CD14-positive monocyte (primary cell): ENCODE measurements around the gene PYGB. TPM values are rescaled to one million over a fixed set of nuclear protein-coding genes. Genes with fewer than 3 reads are reported as not detected.

Experiments used
- DNase-seq, 3 donors: peaks; one replicate each; pipeline ENCODE4 v3.0.0-alpha.2; 2011 to 2022
- H2AFZ ChIP-seq: 2 replicates; pipeline ENCODE4 v1.6.0; 2012; ENCODE audit warnings: mild to moderate bottlenecking, low read depth, low read length, inconsistent platforms; ENCODE audit not compliant: insufficient read depth, poor library complexity, severe bottlenecking
- H3K27ac ChIP-seq, 2 donors: 1 replicate in 1 of 2; 2 replicates in 1 of 2; pipeline ENCODE4 v1.5.1; 2012 to 2013; ENCODE audit warnings: low read length in 2 of 2, control low read depth in 1 of 2, inconsistent platforms in 1 of 2, low read depth in 1 of 2, mild to moderate bottlenecking in 1 of 2
- H3K27me3 ChIP-seq, 2 donors: one replicate each; pipeline versions ENCODE4 v1.6.0 to v1.6.1; 2011 to 2013; ENCODE audit warnings: low read length in 2 of 2; ENCODE audit not compliant: control insufficient read depth in 2 of 2, insufficient read depth in 2 of 2
- H3K36me3 ChIP-seq, 2 donors: replicated peaks in 1 of 2; 1 replicate in 1 of 2; 2 replicates in 1 of 2; pipeline versions ENCODE4 v1.5.1 to v1.6.1; 2012 to 2013; ENCODE audit warnings: low read length in 2 of 2, control low read depth in 1 of 2, inconsistent platforms in 1 of 2, mild to moderate bottlenecking in 1 of 2; ENCODE audit not compliant: insufficient read depth in 2 of 2, control insufficient read depth in 1 of 2
- H3K4me1 ChIP-seq, 2 donors: 1 replicate in 1 of 2; 2 replicates in 1 of 2; pipeline versions ENCODE4 v1.5.1 to v1.6.1; 2012 to 2013; ENCODE audit warnings: low read length in 2 of 2, control low read depth in 1 of 2, inconsistent platforms in 1 of 2, mild to moderate bottlenecking in 1 of 2, moderate library complexity in 1 of 2; ENCODE audit not compliant: insufficient read depth in 2 of 2, control insufficient read depth in 1 of 2
- H3K4me2 ChIP-seq: replicated peaks from 2 replicates; pipeline ENCODE3; 2012; ENCODE audit warnings: low read length, moderate library complexity, mild to moderate bottlenecking; ENCODE audit not compliant: poor library complexity, severe bottlenecking; ENCODE audit errors: extremely low read depth
- H3K4me3 ChIP-seq, 3 experiments: fragments of 200-600 bp in 1 of 3; sonication (generic) in 1 of 3; replicated peaks in 1 of 3; 1 replicate in 2 of 3; 2 replicates in 1 of 3; pipeline ENCODE4 v1.5.1; 2011 to 2013; ENCODE audit warnings: low read length in 3 of 3, mild to moderate bottlenecking in 3 of 3, control low read depth in 2 of 3, low read depth in 2 of 3, inconsistent platforms in 1 of 3, moderate library complexity in 1 of 3
- H3K79me2 ChIP-seq: 2 replicates; pipeline ENCODE4 v1.6.0; 2012; ENCODE audit warnings: mild to moderate bottlenecking, control low read depth, inconsistent platforms, low read length, moderate library complexity; ENCODE audit not compliant: insufficient read depth
- H3K9ac ChIP-seq: 2 replicates; pipeline ENCODE4 v1.6.0; 2017; ENCODE audit warnings: low read length, mild to moderate bottlenecking; ENCODE audit not compliant: insufficient read depth, poor library complexity, severe bottlenecking
- H3K9me3 ChIP-seq, 2 donors: replicated peaks in 1 of 2; 1 replicate in 1 of 2; 2 replicates in 1 of 2; pipeline versions ENCODE4 v1.5.1 to v1.6.1; 2012 to 2013; ENCODE audit warnings: low read length in 2 of 2, control low read depth in 1 of 2; ENCODE audit not compliant: control insufficient read depth in 1 of 2, insufficient read depth in 1 of 2
- H4K20me1 ChIP-seq: 2 replicates; pipeline ENCODE4 v1.6.0; 2012; ENCODE audit warnings: mild to moderate bottlenecking, low read length, control low read depth, moderate library complexity; ENCODE audit not compliant: insufficient read depth
- H3K27ac Mint-ChIP-seq, 7 donors: one replicate each; pipeline ENCODE4 v1.8.0; 2020; ENCODE audit warnings: mild to moderate bottlenecking in 7 of 7, mixed read lengths in 7 of 7, moderate library complexity in 6 of 7, inconsistent platforms in 2 of 7
- H3K27me3 Mint-ChIP-seq, 3 donors: one replicate each; pipeline ENCODE4 v1.8.0; 2021 to 2022; ENCODE audit warnings: low read depth in 3 of 3, mild to moderate bottlenecking in 3 of 3, mixed read lengths in 3 of 3, moderate library complexity in 3 of 3, inconsistent platforms in 1 of 3
- H3K36me3 Mint-ChIP-seq, 2 donors: one replicate each; pipeline ENCODE4 v1.8.0; 2020; ENCODE audit warnings: mixed read lengths in 2 of 2, inconsistent platforms in 1 of 2, mild to moderate bottlenecking in 1 of 2
- H3K4me1 Mint-ChIP-seq: one replicate; pipeline ENCODE4 v1.8.0; 2020; ENCODE audit warnings: mild to moderate bottlenecking, mixed read lengths
- H3K4me3 Mint-ChIP-seq, 2 donors: one replicate each; pipeline ENCODE4 v1.8.0; 2020; ENCODE audit warnings: mild to moderate bottlenecking in 2 of 2, mixed read lengths in 2 of 2, moderate library complexity in 1 of 2
- H3K9me3 Mint-ChIP-seq, 7 donors: one replicate each; pipeline ENCODE4 v1.8.0; 2020 to 2022; ENCODE audit warnings: mixed read lengths in 7 of 7, mild to moderate bottlenecking in 6 of 7, moderate library complexity in 6 of 7, inconsistent platforms in 2 of 7
- CTCF ChIP-seq: fragments of 200-600 bp; IDR thresholded peaks from one replicate; pipeline ENCODE4 v1.8.0; 2022; ENCODE audit warnings: antibody characterized with exemption, mild to moderate bottlenecking
- WGBS: methylation state at CpG from one replicate; pipeline ENCODE4 v1.1.5; 2013; ENCODE audit warnings: missing lambda C conversion rate; ENCODE audit not compliant: insufficient coverage; 5-methylcytosine and 5-hydroxymethylcytosine counted together
- intact Hi-C, 2 donors: fragments of 100-400 bp; cut with micrococcal nuclease; formaldehyde crosslinking; loops; one replicate each; pipeline versions ENCODE4 v1.15.0 to v1.15.1; 2023
- polyA plus RNA-seq, 3 donors: library from polyadenylated mRNA; depleted of rRNA in 1 of 3; unstranded in 2 of 3; stranded (reverse) in 1 of 3; fragments of 300-500 nt in 2 of 3; fragments of >200 nt in 1 of 3; fragmentation: Illumina TruSeq in 2 of 3; gene quantifications; 1 replicate in 2 of 3; 2 replicates in 1 of 3; pipeline ENCODE4 v1.2.3, GENCODE V29; 2012 to 2021

PYGB gene
- polyA plus RNA-seq, 3 donors, result 26.6 to 33.2 (median 26.7) TPM

GRCh38 chr20:25250508-25250907 lies 2.6 kb downstream of the PYGB start:
- H3K27me3 Mint-ChIP-seq, result peaks cover 10 to 12% (median 10%) of the 10 kb centered on the region in 3 donors
- no peak overlapping the region for H3K4me3 Mint-ChIP-seq
- no peak overlapping the region for H3K27ac ChIP-seq
- no peak overlapping the region for H3K27ac Mint-ChIP-seq
- H3K4me2 ChIP-seq, result no peak overlapping the region
- no peaks in the 10 kb centered on the region for H3K9me3 ChIP-seq
- no peak overlapping the region for H3K9ac ChIP-seq
- peaks cover 14 to 27% of the 10 kb centered on the region in 2 donors for H3K36me3 Mint-ChIP-seq
- peaks cover 67% of the 10 kb centered on the region for H3K79me2 ChIP-seq
- H4K20me1 ChIP-seq, result peaks cover 65% of the 10 kb centered on the region
- DNase-seq, result no peak
- H3K27me3 ChIP-seq, result peaks cover 0 to 2% of the 10 kb centered on the region in 2 donors
- WGBS, result 100% methylated on average over 1 of the region's 3 CpGs
- H2AFZ ChIP-seq, result no peak overlapping the region
- H3K4me3 ChIP-seq, result no peak overlapping the region
- peaks cover 50% of the 10 kb centered on the region for H3K4me1 Mint-ChIP-seq
- intact Hi-C loops, result no loop called here
- TF ChIP-seq CTCF, result no peak
- peaks cover 5 to 31% of the 10 kb centered on the region in 2 donors for H3K36me3 ChIP-seq
- peaks cover 20 to 24% of the 10 kb centered on the region in 2 donors for H3K4me1 ChIP-seq
- no peaks in the 10 kb centered on the region for H3K9me3 Mint-ChIP-seq

DNA sequence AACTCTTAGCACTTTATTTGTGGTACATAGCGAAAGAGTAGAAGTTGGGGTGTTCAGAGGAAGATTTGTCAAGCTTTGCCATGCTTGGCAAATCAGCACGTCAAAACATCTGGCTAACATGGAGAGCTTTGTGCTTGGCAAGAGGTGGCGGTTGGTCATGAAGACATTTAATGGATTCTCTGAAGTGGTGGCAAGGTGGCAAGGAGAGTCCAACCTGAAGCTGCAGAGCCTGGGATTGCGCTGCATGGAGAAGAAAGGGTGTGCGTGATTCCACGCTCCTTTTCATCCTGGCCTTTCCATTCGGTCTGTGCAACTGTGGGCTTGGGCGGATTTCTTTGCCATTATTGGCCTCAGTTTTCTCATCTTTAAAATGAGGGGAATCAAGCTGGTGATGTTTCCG lies 3.1 kb downstream of the PYGB start:
- H3K4me1 Mint-ChIP-seq, result peaks cover 50% of the 10 kb centered on the region
- Histone ChIP-seq H3K79me2 (peaks cover 72% of the 10 kb centered on the region), H3K9me3 (no peaks in the 10 kb centered on the region), H2AFZ (no peak overlapping the region), H3K4me2 (no peak overlapping the region), H3K9ac (no peak overlapping the region), H3K4me3 (no peak overlapping the region), H3K27ac (no peak overlapping the region), H3K36me3 (peaks cover 5 to 31% of the 10 kb centered on the region in 2 donors), H4K20me1 (peaks cover 70% of the 10 kb centered on the region), H3K4me1 (peaks cover 20 to 24% of the 10 kb centered on the region in 2 donors), H3K27me3 (peaks cover 0 to 2% of the 10 kb centered on the region in 2 donors)
- TF ChIP-seq CTCF, result no peak
- no peak overlapping the region for H3K4me3 Mint-ChIP-seq
- H3K27me3 Mint-ChIP-seq, result peaks cover 10% of the 10 kb centered on the region in 3 donors
- 97% methylated on average over 6 of the region's 9 CpGs for WGBS
- DNase-seq, result no peak
- intact Hi-C loops, result no loop called here
- H3K36me3 Mint-ChIP-seq, result peaks cover 14 to 32% of the 10 kb centered on the region in 2 donors
- H3K9me3 Mint-ChIP-seq, result no peaks in the 10 kb centered on the region
- no peak overlapping the region for H3K27ac Mint-ChIP-seq
